Stimulated activated CD4-positive, alpha-beta T cell treated with anti-CD3 and anti-CD28 coated beads, Interleukin-12 subunit alpha, Interleukin-12 subunit beta, amount 100 ng/mL, for 4 hours (primary cell): ENCODE data around the gene PNMA1.
"Not testable (repeated sequence)": the region's sequence is repeated elsewhere in the genome, so short reads cannot be mapped to it uniquely, and the experiment has no call there.

ENCODE experiments used
- DNase-seq: peaks from one replicate; pipeline ENCODE4 v3.0.0-alpha.2; 2020

PNMA1 gene

GRCh38 chr14:73714656-73715081 lies 485 bp upstream of the PNMA1 start:
- no peak for DNase-seq

- DNase-seq, result no peak
Measured at GRCh38 chr14:73713206-73713802, 880 bp downstream of the PNMA1 start.

- DNase-seq, result no peak
Measured at GRCh38 chr14:73712540-73713180, 1.5 kb downstream of the PNMA1 start.

GRCh38 chr14:73712071-73712506 lies 2.1 kb downstream of the PNMA1 start:
- DNase-seq, result no peak

GRCh38 chr14:73710737-73711136 lies 3.4 kb downstream of the PNMA1 start:
- no peak for DNase-seq

GRCh38 chr14:73709904-73710469 lies 4.2 kb downstream of the PNMA1 start:
- no peak for DNase-seq

- not testable (repeated sequence) for DNase-seq
Measured at GRCh38 chr14:73708076-73708475, 6.1 kb downstream of the PNMA1 start.

- DNase-seq, result no peak
Measured at GRCh38 chr14:73700325-73700724, 13.9 kb downstream of the PNMA1 start.

GRCh38 chr14:73696466-73697400 lies 17.5 kb downstream of the PNMA1 start:
- no peak for DNase-seq

- DNase-seq, result no peak
Measured at GRCh38 chr14:73695997-73696396, 18.2 kb downstream of the PNMA1 start.

GRCh38 chr14:73695082-73695481 lies 19.1 kb downstream of the PNMA1 start:
- DNase-seq, result no peak

- no peak for DNase-seq
Measured at GRCh38 chr14:73694083-73694482, 20.1 kb downstream of the PNMA1 start.

GRCh38 chr14:73686901-73687300 lies 27.3 kb downstream of the PNMA1 start:
- DNase-seq, result no peak

- DNase-seq, result no peak
Measured at GRCh38 chr14:73685328-73685727, 28.9 kb downstream of the PNMA1 start.

GRCh38 chr14:73684627-73685026 lies 29.6 kb downstream of the PNMA1 start:
- no peak for DNase-seq

GRCh38 chr14:73680821-73681220 lies 33.4 kb downstream of the PNMA1 start:
- DNase-seq, result no peak

- no peak for DNase-seq
Measured at GRCh38 chr14:73678698-73679097, 35.5 kb downstream of the PNMA1 start.

GRCh38 chr14:73674986-73675385 lies 39.2 kb downstream of the PNMA1 start:
- DNase-seq, result no peak

GRCh38 chr14:73667854-73668253 lies 46.3 kb downstream of the PNMA1 start:
- DNase-seq, result no peak

GRCh38 chr14:73666583-73666982 lies 47.6 kb downstream of the PNMA1 start:
- no peak for DNase-seq

- DNase-seq, result no peak
Measured at GRCh38 chr14:73665130-73665529, 49.1 kb downstream of the PNMA1 start.

GRCh38 chr14:73663548-73664212 lies 50.5 kb downstream of the PNMA1 start:
- DNase-seq, result no peak

- DNase-seq, result no peak
Measured at GRCh38 chr14:73662487-73662943, 51.7 kb downstream of the PNMA1 start.
